ENCODE measurements around the gene MYO18B.

Gene MYO18B

DNA sequence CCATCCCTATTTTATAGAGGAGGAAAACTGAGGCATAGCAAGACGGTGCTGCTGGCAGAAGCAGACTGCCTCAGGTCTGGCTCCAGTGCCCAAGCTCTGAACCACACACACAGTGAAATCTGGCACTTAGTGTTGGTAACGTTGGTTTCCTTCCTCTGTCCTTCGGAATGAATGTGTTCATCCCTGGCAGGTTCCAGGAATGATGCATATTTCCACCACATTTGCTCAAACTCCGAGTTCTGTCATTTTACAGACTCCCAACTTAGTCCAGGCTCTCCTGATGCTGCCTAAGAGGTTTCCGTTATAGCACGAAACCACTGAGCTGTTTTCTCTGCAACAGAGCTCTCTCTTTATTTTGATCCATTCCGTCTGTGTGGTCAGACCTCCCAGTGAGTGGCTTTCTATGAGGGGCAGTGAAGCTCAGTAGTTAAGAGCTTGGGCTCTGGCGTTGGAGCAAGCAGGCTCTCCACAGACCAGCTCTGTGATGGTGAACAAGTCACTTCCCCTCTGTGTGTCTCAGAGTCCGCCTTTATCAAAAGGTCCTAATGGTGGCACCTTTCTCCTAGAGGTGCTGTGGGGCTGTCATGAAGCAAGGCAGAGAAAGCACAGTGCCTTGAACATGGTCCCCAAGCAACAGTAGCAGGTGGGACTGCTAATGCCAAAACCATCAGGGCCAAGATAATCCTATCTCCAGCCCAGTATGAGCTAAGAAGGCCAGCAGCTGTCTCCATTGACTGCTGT lies 200.3 kb downstream of the MYO18B start:
- no peak overlapping the region for H3K27ac ChIP-seq (ENCODE audit: low read length)
- H3K9me3 ChIP-seq (ENCODE audit: control insufficient read depth in 2 of 2, low read length in 2 of 2): no peaks in the 10 kb centered on the region
- H3K27me3 ChIP-seq (ENCODE audit: control insufficient read depth in 1 of 2, insufficient read depth in 2 of 2, low read length in 2 of 2): peaks cover 0 to 10% of the 10 kb centered on the region in 2 donors
- H3K4me1 ChIP-seq (ENCODE audit: control insufficient read depth, insufficient read depth, low read length): no peaks in the 10 kb centered on the region
- no peak overlapping the region for H3K9ac ChIP-seq (ENCODE audit: low read length in 2 of 2)
- no peaks in the 10 kb centered on the region for H3K36me3 ChIP-seq (ENCODE audit: control insufficient read depth in 2 of 2, insufficient read depth in 2 of 2, low read length in 2 of 2)
- no peak overlapping the region for H3K4me3 ChIP-seq (ENCODE audit: low read length in 2 of 2)

DNA sequence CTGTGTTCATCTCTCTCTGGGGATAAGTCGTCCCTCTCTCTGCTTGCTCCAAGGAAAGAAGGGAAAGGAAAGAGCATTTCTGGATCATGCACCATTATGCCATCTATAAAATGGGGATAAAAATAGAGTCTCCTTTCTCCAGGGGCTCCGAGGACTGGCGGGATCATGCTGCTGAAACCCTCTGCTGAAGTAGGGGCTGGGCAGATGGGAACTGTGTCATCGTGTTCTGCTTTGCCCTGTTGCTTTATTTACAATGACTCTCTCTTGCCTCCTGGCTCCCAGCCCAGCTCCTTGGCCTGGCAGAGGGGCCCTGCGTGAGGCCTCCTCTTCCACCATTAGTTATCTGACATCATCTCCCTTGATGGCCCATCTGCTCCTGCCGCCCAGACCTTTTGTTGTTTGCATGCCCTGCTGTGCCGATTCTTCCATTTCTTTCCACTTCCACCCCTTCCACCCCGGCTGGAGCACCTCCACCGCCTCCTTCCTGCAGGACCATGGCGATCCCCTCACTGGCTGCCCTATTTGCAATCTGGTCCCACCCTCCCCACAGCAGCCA lies 200.9 kb downstream of the MYO18B start:
- no peak overlapping the region for H3K27ac ChIP-seq (ENCODE audit: low read length)
- H3K4me3 ChIP-seq (ENCODE audit: low read length in 2 of 2): no peak overlapping the region
- H3K4me1 ChIP-seq (ENCODE audit: control insufficient read depth, insufficient read depth, low read length): no peaks in the 10 kb centered on the region
- H3K27me3 ChIP-seq (ENCODE audit: control insufficient read depth in 1 of 2, insufficient read depth in 2 of 2, low read length in 2 of 2): peaks cover 0 to 12% of the 10 kb centered on the region in 2 donors
- H3K9ac ChIP-seq (ENCODE audit: low read length in 2 of 2): no peak overlapping the region
- no peaks in the 10 kb centered on the region for H3K36me3 ChIP-seq (ENCODE audit: control insufficient read depth in 2 of 2, insufficient read depth in 2 of 2, low read length in 2 of 2)
- H3K9me3 ChIP-seq (ENCODE audit: control insufficient read depth in 2 of 2, low read length in 2 of 2): no peaks in the 10 kb centered on the region

DNA sequence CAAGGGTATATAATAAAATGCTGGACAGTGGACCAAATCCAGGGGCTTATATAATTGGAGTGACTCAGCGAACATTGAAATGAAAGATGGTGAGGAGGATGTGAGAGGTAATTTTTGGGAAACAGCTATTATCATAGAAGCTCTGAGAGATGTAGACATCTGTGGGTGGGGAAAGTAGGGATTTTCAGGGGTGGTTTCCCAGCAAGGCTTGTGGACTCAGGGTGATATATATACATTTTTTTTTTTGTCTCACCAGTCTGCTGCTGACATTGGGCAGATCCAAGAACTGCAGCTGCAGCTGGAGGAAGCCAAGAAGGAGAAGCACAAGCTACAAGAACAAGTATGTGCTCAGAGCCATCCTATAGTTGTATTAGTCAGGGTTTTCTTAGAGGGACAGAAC lies 208.1 kb downstream of the MYO18B start:
- Histone ChIP-seq H3K4me3 (ENCODE audit: low read length in 2 of 2) (no peak overlapping the region), H3K4me1 (ENCODE audit: control insufficient read depth, insufficient read depth, low read length) (no peaks in the 10 kb centered on the region), H3K9me3 (ENCODE audit: control insufficient read depth in 2 of 2, low read length in 2 of 2) (no peaks in the 10 kb centered on the region), H3K36me3 (ENCODE audit: control insufficient read depth in 2 of 2, insufficient read depth in 2 of 2, low read length in 2 of 2) (no peaks in the 10 kb centered on the region), H3K27me3 (ENCODE audit: control insufficient read depth in 1 of 2, insufficient read depth in 2 of 2, low read length in 2 of 2) (peaks cover 0 to 16% of the 10 kb centered on the region in 2 donors), H3K9ac (ENCODE audit: low read length in 2 of 2) (no peak overlapping the region), H3K27ac (ENCODE audit: low read length) (no peak overlapping the region)

DNA sequence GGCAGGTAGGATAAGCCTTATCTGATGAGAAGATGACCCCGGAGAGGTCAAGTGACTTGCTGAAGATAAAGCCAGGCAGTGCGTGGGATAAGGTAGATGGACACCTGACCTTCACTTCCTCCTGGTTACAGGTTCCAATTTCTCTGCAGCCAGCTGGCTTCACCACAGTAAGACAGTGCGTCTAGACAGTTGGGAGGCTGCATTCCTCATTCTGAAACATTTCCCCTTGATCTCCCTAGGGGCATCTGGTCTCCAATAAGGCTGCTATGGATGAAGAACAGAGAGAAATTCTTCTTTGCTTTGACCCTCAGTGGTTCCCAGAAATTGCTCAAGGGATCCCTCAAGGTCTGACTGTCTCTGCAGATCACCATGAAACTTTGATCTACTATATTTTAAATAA lies 211.3 kb downstream of the MYO18B start:
- H3K27me3 ChIP-seq (ENCODE audit: control insufficient read depth in 1 of 2, insufficient read depth in 2 of 2, low read length in 2 of 2): peaks cover 0 to 14% of the 10 kb centered on the region in 2 donors
- no peaks in the 10 kb centered on the region for H3K36me3 ChIP-seq (ENCODE audit: control insufficient read depth in 2 of 2, insufficient read depth in 2 of 2, low read length in 2 of 2)
- no peak overlapping the region for H3K27ac ChIP-seq (ENCODE audit: low read length)
- no peaks in the 10 kb centered on the region for H3K4me1 ChIP-seq (ENCODE audit: control insufficient read depth, insufficient read depth, low read length)
- H3K9ac ChIP-seq (ENCODE audit: low read length in 2 of 2): no peak overlapping the region
- H3K9me3 ChIP-seq (ENCODE audit: control insufficient read depth in 2 of 2, low read length in 2 of 2): no peaks in the 10 kb centered on the region
- H3K4me3 ChIP-seq (ENCODE audit: low read length in 2 of 2): no peak overlapping the region

DNA sequence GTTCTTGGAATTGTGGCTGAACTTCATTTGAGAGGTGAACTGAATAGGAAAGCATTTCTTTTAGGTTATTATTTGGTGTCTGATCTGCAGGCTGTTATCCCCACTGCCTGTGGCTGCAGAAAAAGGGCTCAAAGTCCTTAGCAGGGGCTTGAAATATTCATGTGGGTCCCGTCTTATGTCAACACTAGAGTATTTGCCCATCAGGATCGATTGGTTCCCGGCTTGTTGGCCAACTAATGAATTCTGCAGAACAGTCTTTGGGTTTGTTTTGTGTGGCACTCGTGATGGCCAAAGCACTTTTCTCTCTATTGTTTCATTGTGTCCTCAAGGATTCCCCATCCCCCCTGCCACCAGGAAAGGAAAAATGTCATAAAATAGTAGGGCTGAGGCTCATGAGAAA lies 211.9 kb downstream of the MYO18B start:
- Histone ChIP-seq H3K27ac (ENCODE audit: low read length) (no peak overlapping the region), H3K36me3 (ENCODE audit: control insufficient read depth in 2 of 2, insufficient read depth in 2 of 2, low read length in 2 of 2) (no peaks in the 10 kb centered on the region), H3K27me3 (ENCODE audit: control insufficient read depth in 1 of 2, insufficient read depth in 2 of 2, low read length in 2 of 2) (peaks cover 0 to 9% of the 10 kb centered on the region in 2 donors), H3K9me3 (ENCODE audit: control insufficient read depth in 2 of 2, low read length in 2 of 2) (no peaks in the 10 kb centered on the region), H3K4me3 (ENCODE audit: low read length in 2 of 2) (no peak overlapping the region), H3K9ac (ENCODE audit: low read length in 2 of 2) (no peak overlapping the region), H3K4me1 (ENCODE audit: control insufficient read depth, insufficient read depth, low read length) (no peaks in the 10 kb centered on the region)

DNA sequence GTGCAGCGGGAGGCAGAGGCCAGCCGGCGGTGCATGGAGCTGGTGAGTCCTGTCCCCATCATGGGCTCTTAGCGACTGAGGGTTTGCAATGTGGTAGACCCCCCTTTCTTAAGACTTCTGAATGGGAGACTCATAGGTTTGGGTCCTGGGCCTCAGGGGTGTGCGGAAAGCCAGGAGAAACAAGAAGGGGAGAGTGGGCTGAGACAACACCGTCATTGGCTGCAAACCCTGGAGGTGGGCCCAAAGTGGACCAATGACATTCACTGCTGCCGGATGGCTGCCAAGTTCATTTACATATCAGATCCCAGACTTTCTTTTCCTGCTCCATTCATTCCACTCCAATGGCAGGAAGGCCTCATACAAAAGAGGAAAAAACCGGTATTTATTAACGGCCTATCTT lies 213.3 kb downstream of the MYO18B start:
- H3K36me3 ChIP-seq (ENCODE audit: control insufficient read depth in 2 of 2, insufficient read depth in 2 of 2, low read length in 2 of 2): no peaks in the 10 kb centered on the region
- no peaks in the 10 kb centered on the region for H3K9me3 ChIP-seq (ENCODE audit: control insufficient read depth in 2 of 2, low read length in 2 of 2)
- no peak overlapping the region for H3K4me3 ChIP-seq (ENCODE audit: low read length in 2 of 2)
- H3K27ac ChIP-seq (ENCODE audit: low read length): no peak overlapping the region
- peaks cover 0 to 5% of the 10 kb centered on the region in 2 donors for H3K27me3 ChIP-seq (ENCODE audit: control insufficient read depth in 1 of 2, insufficient read depth in 2 of 2, low read length in 2 of 2)
- no peak overlapping the region for H3K9ac ChIP-seq (ENCODE audit: low read length in 2 of 2)
- no peaks in the 10 kb centered on the region for H3K4me1 ChIP-seq (ENCODE audit: control insufficient read depth, insufficient read depth, low read length)

DNA sequence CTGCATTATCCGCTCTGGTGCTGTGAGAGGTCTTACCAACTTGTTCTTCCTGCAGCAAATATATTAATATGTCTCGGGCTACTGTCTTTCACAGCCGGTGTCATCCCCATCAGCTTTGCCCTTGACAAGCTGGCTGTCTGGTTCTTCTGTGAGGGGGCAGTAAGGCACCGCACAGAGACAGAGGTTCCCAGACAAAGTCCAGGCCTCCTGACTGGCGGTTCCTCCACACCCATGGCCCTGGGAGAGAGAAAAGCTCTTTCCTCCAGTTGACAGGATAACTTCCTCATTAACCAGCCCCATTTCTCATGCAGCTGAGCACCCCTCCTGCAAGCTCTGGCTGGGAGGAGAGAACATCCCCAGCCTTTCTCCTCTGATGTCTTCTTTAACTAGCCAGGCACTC lies 214.8 kb downstream of the MYO18B start:
- Histone ChIP-seq H3K27ac (ENCODE audit: low read length) (no peak overlapping the region), H3K9me3 (ENCODE audit: control insufficient read depth in 2 of 2, low read length in 2 of 2) (no peaks in the 10 kb centered on the region), H3K4me1 (ENCODE audit: control insufficient read depth, insufficient read depth, low read length) (no peaks in the 10 kb centered on the region), H3K9ac (ENCODE audit: low read length in 2 of 2) (no peak overlapping the region), H3K4me3 (ENCODE audit: low read length in 2 of 2) (no peak overlapping the region), H3K27me3 (ENCODE audit: control insufficient read depth in 1 of 2, insufficient read depth in 2 of 2, low read length in 2 of 2) (peaks cover 0 to 4% of the 10 kb centered on the region in 2 donors), H3K36me3 (ENCODE audit: control insufficient read depth in 2 of 2, insufficient read depth in 2 of 2, low read length in 2 of 2) (no peaks in the 10 kb centered on the region)

DNA sequence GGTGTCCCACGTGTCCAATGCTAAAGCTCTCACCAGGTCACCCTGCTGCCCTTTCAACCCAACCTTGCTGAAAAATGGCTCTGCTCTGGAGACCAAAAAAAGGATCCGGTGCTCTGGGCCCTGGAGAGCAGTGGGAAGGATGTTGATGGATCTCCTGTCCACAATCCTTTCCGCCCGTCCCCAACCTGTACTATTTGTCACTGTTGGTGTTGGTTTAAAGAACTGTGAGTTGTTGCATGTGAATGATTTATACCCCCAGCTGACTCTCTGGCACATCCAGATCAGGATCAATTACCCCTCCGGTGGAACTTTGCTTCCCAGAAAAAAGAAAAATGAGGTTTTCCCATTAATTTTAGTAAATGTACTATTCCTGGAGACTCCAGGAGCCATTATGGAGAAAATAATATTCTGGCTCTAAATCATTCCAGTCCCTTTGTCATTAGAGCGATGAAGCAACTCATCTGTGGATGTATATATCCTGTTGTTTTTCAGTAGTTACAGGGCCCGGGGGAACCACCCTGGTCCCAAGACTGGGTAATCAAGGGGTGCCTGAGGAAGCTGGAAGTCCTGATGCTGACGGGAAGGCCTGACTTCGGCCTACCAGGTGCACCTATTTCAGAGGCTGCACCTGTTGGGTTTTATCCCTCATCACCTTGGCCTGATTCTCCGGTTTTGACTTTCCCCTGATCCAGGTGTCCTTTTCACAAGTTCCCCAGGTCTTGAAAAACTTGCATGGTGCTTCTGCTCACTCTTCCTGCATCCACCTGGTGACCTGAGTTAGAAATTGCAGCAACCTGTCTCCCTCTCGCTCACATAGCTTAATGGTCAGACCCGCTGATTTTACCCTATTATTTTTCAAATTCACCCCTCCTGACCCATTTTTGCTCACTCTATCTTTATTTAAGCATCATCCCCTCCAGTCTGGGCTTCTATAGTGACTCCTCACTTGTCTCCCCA lies 218.1 kb downstream of the MYO18B start:
- Histone ChIP-seq H3K36me3 (ENCODE audit: control insufficient read depth in 2 of 2, insufficient read depth in 2 of 2, low read length in 2 of 2) (no peaks in the 10 kb centered on the region), H3K4me1 (ENCODE audit: control insufficient read depth, insufficient read depth, low read length) (no peaks in the 10 kb centered on the region), H3K27me3 (ENCODE audit: control insufficient read depth in 1 of 2, insufficient read depth in 2 of 2, low read length in 2 of 2) (peaks cover 4 to 5% of the 10 kb centered on the region in 2 donors), H3K4me3 (ENCODE audit: low read length in 2 of 2) (no peak overlapping the region), H3K9me3 (ENCODE audit: control insufficient read depth in 2 of 2, low read length in 2 of 2) (peaks cover 3 to 5% of the 10 kb centered on the region in 2 donors), H3K9ac (ENCODE audit: low read length in 2 of 2) (no peak overlapping the region), H3K27ac (ENCODE audit: low read length) (no peak overlapping the region)

DNA sequence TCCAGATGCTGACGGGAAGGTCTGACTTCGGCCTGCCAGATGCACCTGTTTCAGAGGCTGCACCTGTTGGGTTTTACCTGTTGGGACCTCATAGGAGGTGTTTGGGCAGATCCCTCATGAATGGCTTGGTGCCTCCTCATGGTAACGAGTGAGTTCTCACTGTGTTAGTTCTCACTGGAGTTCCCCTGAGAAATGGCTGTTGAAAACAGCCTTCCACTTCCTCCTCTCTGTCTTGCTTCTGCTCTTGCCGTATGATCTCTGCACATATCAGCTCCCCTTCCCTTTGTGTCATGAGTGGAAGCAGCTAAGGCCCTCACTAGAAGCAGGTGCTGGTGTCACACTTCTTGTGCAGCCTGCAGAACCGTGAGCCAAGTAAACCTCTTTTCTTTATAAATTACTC lies 219.7 kb downstream of the MYO18B start:
- H3K4me3 ChIP-seq (ENCODE audit: low read length in 2 of 2): no peak overlapping the region
- no peaks in the 10 kb centered on the region for H3K36me3 ChIP-seq (ENCODE audit: control insufficient read depth in 2 of 2, insufficient read depth in 2 of 2, low read length in 2 of 2)
- no peaks in the 10 kb centered on the region for H3K4me1 ChIP-seq (ENCODE audit: control insufficient read depth, insufficient read depth, low read length)
- peaks cover 3 to 7% of the 10 kb centered on the region in 2 donors for H3K9me3 ChIP-seq (ENCODE audit: control insufficient read depth in 2 of 2, low read length in 2 of 2)
- no peak overlapping the region for H3K9ac ChIP-seq (ENCODE audit: low read length in 2 of 2)
- H3K27me3 ChIP-seq (ENCODE audit: control insufficient read depth in 1 of 2, insufficient read depth in 2 of 2, low read length in 2 of 2): peaks cover 5 to 9% of the 10 kb centered on the region in 2 donors
- no peak overlapping the region for H3K27ac ChIP-seq (ENCODE audit: low read length)

DNA sequence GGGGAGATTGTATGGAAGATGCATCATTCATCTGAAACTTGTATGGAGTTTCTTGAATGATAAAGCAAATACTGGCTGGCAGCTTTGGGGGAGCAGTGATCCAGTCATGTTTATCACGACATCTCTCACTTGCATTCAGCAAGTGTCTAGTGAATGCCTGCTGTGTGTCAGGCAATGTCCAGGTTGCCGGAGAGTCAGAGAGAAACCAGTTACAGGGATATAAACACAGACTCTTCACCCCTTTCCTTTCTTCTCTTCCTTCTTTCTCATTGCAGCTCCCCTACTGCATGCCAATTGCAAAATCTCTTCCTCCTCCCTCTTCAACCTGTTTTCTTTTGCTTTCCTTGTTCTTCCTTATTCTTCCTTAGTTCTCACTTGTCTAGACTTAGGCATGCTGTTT lies 220.7 kb downstream of the MYO18B start:
- Histone ChIP-seq H3K36me3 (ENCODE audit: control insufficient read depth in 2 of 2, insufficient read depth in 2 of 2, low read length in 2 of 2) (no peaks in the 10 kb centered on the region), H3K27ac (ENCODE audit: low read length) (no peak overlapping the region), H3K4me3 (ENCODE audit: low read length in 2 of 2) (no peak overlapping the region), H3K9me3 (ENCODE audit: control insufficient read depth in 2 of 2, low read length in 2 of 2) (peaks cover 3 to 7% of the 10 kb centered on the region in 2 donors), H3K4me1 (ENCODE audit: control insufficient read depth, insufficient read depth, low read length) (no peaks in the 10 kb centered on the region), H3K9ac (ENCODE audit: low read length in 2 of 2) (no peak overlapping the region), H3K27me3 (ENCODE audit: control insufficient read depth in 1 of 2, insufficient read depth in 2 of 2, low read length in 2 of 2) (peaks cover 5 to 9% of the 10 kb centered on the region in 2 donors)

All from stomach smooth muscle (tissue), 2 donors.